ENCODE results near the gene SYNE2.

DNA sequence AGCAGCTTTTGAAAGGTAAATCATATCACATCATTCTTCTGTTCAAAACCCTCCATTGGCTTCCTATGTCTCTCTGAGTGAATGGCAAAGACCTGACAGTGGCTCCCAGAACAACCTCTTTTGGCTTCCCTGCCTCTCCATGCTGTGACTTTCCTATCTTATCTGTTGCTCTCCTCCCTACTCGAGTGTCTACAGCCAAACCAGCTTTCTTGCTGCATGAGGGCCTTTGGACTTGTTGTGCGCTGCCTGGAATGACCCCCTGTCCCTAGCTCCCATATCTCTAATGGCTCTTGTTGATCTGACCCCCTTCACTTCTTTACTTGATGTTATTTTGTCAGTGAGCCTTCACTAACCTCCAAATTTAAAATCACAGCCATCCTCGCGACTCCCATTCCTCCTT lies 2.5 kb downstream of the SYNE2 start:
- TF ChIP-seq, protein P1, sequence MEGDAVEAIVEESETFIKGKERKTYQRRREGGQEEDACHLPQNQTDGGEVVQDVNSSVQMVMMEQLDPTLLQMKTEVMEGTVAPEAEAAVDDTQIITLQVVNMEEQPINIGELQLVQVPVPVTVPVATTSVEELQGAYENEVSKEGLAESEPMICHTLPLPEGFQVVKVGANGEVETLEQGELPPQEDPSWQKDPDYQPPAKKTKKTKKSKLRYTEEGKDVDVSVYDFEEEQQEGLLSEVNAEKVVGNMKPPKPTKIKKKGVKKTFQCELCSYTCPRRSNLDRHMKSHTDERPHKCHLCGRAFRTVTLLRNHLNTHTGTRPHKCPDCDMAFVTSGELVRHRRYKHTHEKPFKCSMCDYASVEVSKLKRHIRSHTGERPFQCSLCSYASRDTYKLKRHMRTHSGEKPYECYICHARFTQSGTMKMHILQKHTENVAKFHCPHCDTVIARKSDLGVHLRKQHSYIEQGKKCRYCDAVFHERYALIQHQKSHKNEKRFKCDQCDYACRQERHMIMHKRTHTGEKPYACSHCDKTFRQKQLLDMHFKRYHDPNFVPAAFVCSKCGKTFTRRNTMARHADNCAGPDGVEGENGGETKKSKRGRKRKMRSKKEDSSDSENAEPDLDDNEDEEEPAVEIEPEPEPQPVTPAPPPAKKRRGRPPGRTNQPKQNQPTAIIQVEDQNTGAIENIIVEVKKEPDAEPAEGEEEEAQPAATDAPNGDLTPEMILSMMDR (IDR thresholded peaks at IDR 0.05): no peak
- no peak for TF ChIP-seq EP300 (IDR thresholded peaks at IDR 0.05)
- no peak for TF ChIP-seq POLR2A (IDR thresholded peaks at IDR 0.05)
